H1 (cell line): Measurements from ENCODE around the gene LYAR. TPM values are rescaled to one million over a fixed set of nuclear protein-coding genes. Genes with fewer than 3 reads are reported as not detected.

Experiments used
- CTCF ChIA-PET: fragments of 300-600 bp; sonication (Branson Sonifier 250); formaldehyde crosslinking; loops from one replicate; lab custom pipeline; 2021; ENCODE audit not compliant: partially characterized antibody; lab: Charles Lee
- POLR2A ChIA-PET: fragments of 300-600 bp; sonication (Branson Sonifier 250); formaldehyde crosslinking; loops from one replicate; lab custom pipeline; 2021; ENCODE audit warnings: inconsistent platforms; ENCODE audit not compliant: partially characterized antibody; lab: Charles Lee
- DNase-seq, 2 experiments: peaks; one replicate each; pipeline versions ENCODE4 v3.0.0 to v3.0.0-alpha.2; 2010 to 2022; ENCODE audit warnings: low spot score in 2 of 2, low read depth in 1 of 2, mixed read lengths in 1 of 2
- FAIRE-seq: peaks from 2 replicates; lab custom pipeline; 2011; peaks lifted over from hg19 to GRCh38; lab: Jason Lieb, UNC
- H2AFZ ChIP-seq: 2 replicates; pipeline ENCODE4 v1.8.1; 2012; ENCODE audit warnings: low read length, inconsistent platforms
- H2AK5ac ChIP-seq: 2 replicates; pipeline ENCODE4 v1.6.1; 2013; ENCODE audit warnings: low read depth, low read length
- H2BK120ac ChIP-seq: replicated peaks from 2 replicates; pipeline ENCODE3; 2013; ENCODE audit warnings: low read depth, low read length, inconsistent platforms
- H2BK12ac ChIP-seq: 2 replicates; pipeline ENCODE4 v1.6.1; 2013; ENCODE audit warnings: low read depth, low read length
- H2BK15ac ChIP-seq: 2 replicates; pipeline ENCODE4 v1.6.1; 2013; ENCODE audit warnings: low read length
- H2BK20ac ChIP-seq: 2 replicates; pipeline ENCODE4 v1.6.1; 2013; ENCODE audit warnings: low read length
- H2BK5ac ChIP-seq: 2 replicates; pipeline ENCODE4 v1.6.1; 2013; ENCODE audit warnings: low read depth, low read length
- H3K14ac ChIP-seq: 2 replicates; pipeline ENCODE4 v1.6.1; 2013; ENCODE audit warnings: inconsistent platforms; ENCODE audit not compliant: insufficient read length
- H3K18ac ChIP-seq: 2 replicates; pipeline ENCODE4 v1.6.1; 2013; ENCODE audit warnings: low read length; ENCODE audit errors: extremely low read depth
- H3K23ac ChIP-seq: 2 replicates; pipeline ENCODE4 v1.6.1; 2013; ENCODE audit warnings: inconsistent platforms; ENCODE audit not compliant: insufficient read length
- H3K23me2 ChIP-seq: 2 replicates; pipeline ENCODE4 v1.6.1; 2013; ENCODE audit warnings: low read depth, low read length
- H3K27ac ChIP-seq: 2 replicates; pipeline ENCODE4 v1.6.1; 2011; ENCODE audit warnings: low read depth, low read length, inconsistent platforms
- H3K27me3 ChIP-seq, 4 experiments: replicated peaks in 1 of 4; 1 replicate in 1 of 4; 2 replicates in 3 of 4; pipeline versions ENCODE4 v1.6.1 to v1.8.1; 2011 to 2013; ENCODE audit warnings: low read length in 3 of 4, mild to moderate bottlenecking in 3 of 4, inconsistent platforms in 2 of 4, mixed read lengths in 2 of 4, moderate library complexity in 1 of 4; ENCODE audit not compliant: control insufficient read depth in 3 of 4, insufficient read depth in 3 of 4; ENCODE audit errors: extremely low read depth in 1 of 4
- H3K36me3 ChIP-seq, 4 experiments: 2 replicates each; pipeline versions ENCODE4 v1.6.1 to v1.8.1; 2011 to 2013; ENCODE audit warnings: mild to moderate bottlenecking in 4 of 4, low read length in 3 of 4, moderate library complexity in 2 of 4, control low read depth in 1 of 4, inconsistent platforms in 1 of 4; ENCODE audit not compliant: insufficient read depth in 4 of 4, control insufficient read depth in 2 of 4
- H3K4ac ChIP-seq: replicated peaks from 2 replicates; pipeline ENCODE3; 2013; ENCODE audit warnings: low read length, low read depth, mixed read lengths, inconsistent platforms; ENCODE audit not compliant: insufficient read length
- H3K4me1 ChIP-seq, 4 experiments: replicated peaks in 1 of 4; 1 replicate in 1 of 4; 2 replicates in 3 of 4; pipeline versions ENCODE4 v1.6.1 to v1.8.1; 2011 to 2013; ENCODE audit warnings: low read length in 3 of 4, inconsistent platforms in 2 of 4, mixed read lengths in 1 of 4; ENCODE audit not compliant: insufficient read depth in 4 of 4, control insufficient read depth in 3 of 4
- H3K4me2 ChIP-seq, 2 experiments: 2 replicates each; pipeline versions ENCODE4 v1.6.1 to v1.8.1; 2011 to 2013; ENCODE audit warnings: low read depth in 2 of 2, low read length in 2 of 2, control low read depth in 1 of 2, inconsistent platforms in 1 of 2, mild to moderate bottlenecking in 1 of 2; ENCODE audit not compliant: insufficient read depth in 1 of 2
- H3K4me3 ChIP-seq, 4 experiments: fragments of 200-600, 300-600 bp in 1 of 4; sonication (generic), shearing (Covaris generic), sonication (Bioruptor Twin) in 1 of 4; 2 replicates each; pipeline versions ENCODE4 v1.5.1 to v1.8.1; 2011 to 2016; ENCODE audit warnings: low read length in 4 of 4, low read depth in 3 of 4, control low read depth in 2 of 4, inconsistent platforms in 2 of 4, mild to moderate bottlenecking in 2 of 4, mixed read lengths in 1 of 4, moderate library complexity in 1 of 4; ENCODE audit not compliant: insufficient read depth in 2 of 4; ENCODE audit errors: extremely low read depth in 1 of 4
- H3K56ac ChIP-seq: replicated peaks from 2 replicates; pipeline ENCODE3; 2013; ENCODE audit warnings: low read depth, mild to moderate bottlenecking, mixed read lengths, low read length, inconsistent platforms; ENCODE audit not compliant: insufficient read length
- H3K79me1 ChIP-seq: 2 replicates; pipeline ENCODE4 v1.6.1; 2013; ENCODE audit warnings: low read depth, low read length, control low read depth
- H3K79me2 ChIP-seq, 2 experiments: 2 replicates each; pipeline versions ENCODE4 v1.6.1 to v1.8.1; 2012 to 2013; ENCODE audit warnings: low read length in 2 of 2, mild to moderate bottlenecking in 2 of 2, inconsistent platforms in 1 of 2; ENCODE audit not compliant: insufficient read depth in 2 of 2, control insufficient read depth in 1 of 2
- H3K9ac ChIP-seq, 4 experiments: replicated peaks in 1 of 4; 1 replicate in 1 of 4; 2 replicates in 3 of 4; pipeline versions ENCODE4 v1.6.1 to v1.8.1; 2011 to 2013; ENCODE audit warnings: low read depth in 3 of 4, low read length in 3 of 4, control low read depth in 2 of 4, mild to moderate bottlenecking in 2 of 4, moderate library complexity in 2 of 4, inconsistent platforms in 1 of 4; ENCODE audit errors: extremely low read depth in 1 of 4
- H3K9me3 ChIP-seq, 2 experiments: 2 replicates each; pipeline versions ENCODE4 v1.6.1 to v1.8.1; 2012 to 2013; ENCODE audit warnings: mild to moderate bottlenecking in 2 of 2, moderate library complexity in 2 of 2, control low read depth in 1 of 2, inconsistent platforms in 1 of 2, low read depth in 1 of 2, low read length in 1 of 2, mixed read lengths in 1 of 2; ENCODE audit not compliant: insufficient read depth in 2 of 2
- H4K20me1 ChIP-seq, 2 experiments: replicated peaks in 1 of 2; 2 replicates each; pipeline versions ENCODE3 to v1.8.1; 2011 to 2013; ENCODE audit warnings: inconsistent platforms in 2 of 2, low read length in 2 of 2, mild to moderate bottlenecking in 1 of 2; ENCODE audit not compliant: insufficient read depth in 2 of 2, control insufficient read depth in 1 of 2
- H4K5ac ChIP-seq: 2 replicates; pipeline ENCODE4 v1.6.1; 2013; ENCODE audit warnings: low read length, low read depth, mixed read lengths, inconsistent platforms; ENCODE audit not compliant: insufficient read length
- H4K8ac ChIP-seq: 2 replicates; pipeline ENCODE4 v1.8.0; 2013; ENCODE audit warnings: mild to moderate bottlenecking, moderate library complexity, low read length, inconsistent platforms; ENCODE audit not compliant: insufficient read depth; ENCODE audit errors: extremely low read depth
- H4K91ac ChIP-seq: replicated peaks from 2 replicates; pipeline ENCODE3; 2013; ENCODE audit warnings: low read length, mixed read lengths, inconsistent platforms; ENCODE audit not compliant: insufficient read length
- BACH1 ChIP-seq: IDR thresholded peaks from 2 replicates; pipeline ENCODE4 v1.6.1; 2012; ENCODE audit warnings: low read length, improper control_type of control experiment
- CTBP2 ChIP-seq: IDR thresholded peaks from 2 replicates; pipeline ENCODE4 v1.7.0; 2011; ENCODE audit warnings: borderline replicate concordance, mild to moderate bottlenecking, moderate library complexity, mixed read lengths, low read length; ENCODE audit not compliant: insufficient read depth, insufficient read length
- EZH2 ChIP-seq: fragments of 200-600 bp; sonication (generic); IDR thresholded peaks from 2 replicates; pipeline ENCODE4 v1.7.1; 2012; ENCODE audit warnings: low read depth, mild to moderate bottlenecking, moderate library complexity, low read length, inconsistent platforms; ENCODE audit not compliant: severe bottlenecking
- JUND ChIP-seq: IDR thresholded peaks from 2 replicates; pipeline ENCODE4 v1.6.1; 2011; ENCODE audit warnings: mild to moderate bottlenecking, improper control_type of control experiment, low read length
- WGBS, 2 experiments: shearing (Covaris generic) in 1 of 2; methylation state at CpG; one replicate each; pipeline versions ENCODE4 v1.1.6 to v1.1.7; 2013 to 2015; ENCODE audit warnings: low lambda C conversion rate in 2 of 2, mixed read lengths in 2 of 2, inconsistent platforms in 1 of 2, low coverage in 1 of 2, missing lambda C conversion rate in 1 of 2; ENCODE audit not compliant: insufficient replicate concordance in 2 of 2, insufficient coverage in 1 of 2, insufficient read length in 1 of 2; ENCODE audit errors: extremely low coverage in 1 of 2, missing lambda C conversion rate in 1 of 2; 5-methylcytosine and 5-hydroxymethylcytosine counted together
- polyA plus RNA-seq, 7 experiments: library from polyadenylated mRNA; depleted of rRNA in 3 of 7; stranded (reverse) in 5 of 7; unstranded in 2 of 7; fragments of >200 nt in 5 of 7; fragments of 200-250 nt in 2 of 7; gene quantifications; 1 replicate in 5 of 7; 2 replicates in 1 of 7; 4 replicates in 1 of 7; pipeline versions ENCODE4 v1.2.1 to v1.2.3, GENCODE V29; 2011 to 2013; ENCODE audit warnings: missing spikeins in 2 of 7, mixed read lengths in 2 of 7
- total RNA-seq: library from RNA; stranded (reverse); fragmentation: NEBNext Ultra II Directional; extraction: Animal tissue kit (Norgen Biotek cat#: 25700); gene quantifications from 2 replicates; pipeline ENCODE4 v1.2.1, GENCODE V29; 2021

LYAR gene
- total and polyA plus RNA-seq, 2 of the 8 experiments (the other 6 are each of a cell fraction or from before 2014, with no cell fraction given): 6.5 to 46.9 TPM

GRCh38 chr4:4268776-4269175 is 21.2 kb downstream of the LYAR start:
- no peak overlapping the region for H3K23ac ChIP-seq
- H4K91ac ChIP-seq: no peak overlapping the region
- no peak overlapping the region for H2AK5ac ChIP-seq
- H3K14ac ChIP-seq: no peak overlapping the region
- no peaks in the 10 kb centered on the region for H3K79me1 ChIP-seq
- H3K9ac ChIP-seq: no peak overlapping the region
- FAIRE-seq (no peak), DNase-seq (no peak)
- H3K56ac ChIP-seq: no peak overlapping the region
- H4K20me1 ChIP-seq: peaks cover 2% of the 10 kb centered on the region in 2 experiments
- H3K23me2 ChIP-seq: no peaks in the 10 kb centered on the region
- no peak overlapping the region for H3K4me2 ChIP-seq
- no peak overlapping the region for H4K5ac ChIP-seq
- WGBS, 2 experiments: 100% methylated on average over 1 of the region's 1 CpG; no CpG with 5 or more reads in 1 of the 2 experiments
- H3K4ac ChIP-seq: no peak overlapping the region
- no peaks in the 10 kb centered on the region for H3K4me1 ChIP-seq
- H3K18ac ChIP-seq: no peak overlapping the region
- peaks cover 5 to 50% (median 21%) of the 10 kb centered on the region in 4 experiments; a peak in 7 of 8 replicates for H3K36me3 ChIP-seq
- H3K9me3 ChIP-seq: no peaks in the 10 kb centered on the region
- no peak overlapping the region for H3K27ac ChIP-seq
- H4K8ac ChIP-seq: no peak overlapping the region
- no peak overlapping the region for H2BK15ac ChIP-seq
- ChIA-PET POLR2A (no interaction called here), CTCF (interaction anchor here (1.1 kb wide), 1 partner anchor 67 kb away, joined by 3 read pairs; no protein-coding TSS in a partner anchor)
- H3K79me2 ChIP-seq: no peaks in the 10 kb centered on the region
- no peak overlapping the region for H2BK12ac ChIP-seq
- H3K27me3 ChIP-seq: peaks cover 0 to 2% (median 0%) of the 10 kb centered on the region in 4 experiments; a peak in 1 of 7 replicates
- no peak overlapping the region for H2BK20ac ChIP-seq
- no peak overlapping the region for H2BK120ac ChIP-seq
- no peak overlapping the region for H2AFZ ChIP-seq
- H2BK5ac ChIP-seq: no peak overlapping the region
- no peak overlapping the region for H3K4me3 ChIP-seq
- TF ChIP-seq BACH1 (no peak), EZH2 (no peak), JUND (no peak), CTBP2 (no peak)
